GM12874 (cell line): ENCODE results near the gene RBMS1.

Experiments used
- CTCF ChIP-seq: IDR thresholded peaks from 2 replicates; pipeline ENCODE4 v1.5.1; 2011; ENCODE audit warnings: low read depth, mild to moderate bottlenecking, control low read depth, low read length, moderate library complexity; ENCODE audit not compliant: insufficient read depth

Gene RBMS1

DNA sequence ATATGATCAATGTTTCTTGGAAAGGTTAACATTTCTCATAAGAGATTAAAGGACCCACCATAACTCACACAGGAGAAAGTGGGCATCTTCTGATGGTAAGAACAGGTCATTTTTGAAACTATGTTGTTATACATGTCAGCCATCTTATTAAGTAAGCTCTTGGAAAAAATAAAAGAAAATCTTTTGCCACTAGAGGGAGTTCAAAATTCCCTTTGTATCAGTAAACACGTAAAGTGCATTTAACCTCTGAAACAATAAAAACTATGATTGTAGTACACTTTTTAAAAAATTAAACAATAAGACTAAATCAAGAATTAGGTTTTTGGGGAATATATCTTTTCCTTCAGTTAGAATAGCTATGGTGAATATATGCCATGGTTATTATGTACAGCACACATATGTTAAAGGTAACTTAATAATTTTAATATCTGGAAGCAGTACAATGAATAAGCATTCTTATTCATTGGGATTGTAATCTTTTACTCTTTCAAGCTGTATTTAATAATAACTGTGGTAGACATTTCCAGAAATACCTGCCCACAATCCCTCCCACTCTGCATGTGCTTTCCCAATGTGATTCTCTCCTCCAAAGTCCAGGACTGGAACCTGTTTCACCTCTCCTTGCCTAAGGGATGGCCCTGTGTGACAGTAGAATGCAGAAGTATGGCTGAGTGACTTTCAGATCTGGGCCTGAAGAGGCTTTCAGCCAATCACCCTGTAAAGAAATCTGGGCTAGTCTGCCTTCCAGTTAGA is 64.2 kb downstream of the RBMS1 start:
- peak; percentile 13; the same call in 1 of the 2 replicates for TF ChIP-seq CTCF

GRCh38 chr2:160428405-160428763 is 65.2 kb downstream of the RBMS1 start:
- no peak for TF ChIP-seq CTCF

GRCh38 chr2:160427629-160428404 is 65.8 kb downstream of the RBMS1 start:
- no peak for TF ChIP-seq CTCF

DNA sequence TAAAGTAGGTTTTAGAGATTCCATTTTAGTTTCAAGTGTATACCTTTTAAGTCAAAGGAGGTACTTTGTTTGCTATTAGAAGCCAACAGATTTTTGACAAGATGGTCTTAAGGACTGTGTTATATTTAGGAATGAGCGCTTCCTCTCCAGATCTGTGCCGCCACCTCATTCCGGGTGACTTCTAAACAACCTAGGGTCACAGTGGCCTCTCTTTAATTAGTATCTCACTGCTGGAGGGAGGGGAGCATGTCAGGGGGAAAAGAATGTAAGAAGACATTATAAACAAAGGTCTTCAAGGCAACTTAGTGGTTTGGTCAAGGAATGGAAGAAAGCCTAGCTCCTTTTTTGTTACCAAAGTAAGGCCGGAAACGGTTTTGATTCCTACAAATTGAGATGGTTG is 67.0 kb downstream of the RBMS1 start:
- TF ChIP-seq CTCF: no peak

DNA sequence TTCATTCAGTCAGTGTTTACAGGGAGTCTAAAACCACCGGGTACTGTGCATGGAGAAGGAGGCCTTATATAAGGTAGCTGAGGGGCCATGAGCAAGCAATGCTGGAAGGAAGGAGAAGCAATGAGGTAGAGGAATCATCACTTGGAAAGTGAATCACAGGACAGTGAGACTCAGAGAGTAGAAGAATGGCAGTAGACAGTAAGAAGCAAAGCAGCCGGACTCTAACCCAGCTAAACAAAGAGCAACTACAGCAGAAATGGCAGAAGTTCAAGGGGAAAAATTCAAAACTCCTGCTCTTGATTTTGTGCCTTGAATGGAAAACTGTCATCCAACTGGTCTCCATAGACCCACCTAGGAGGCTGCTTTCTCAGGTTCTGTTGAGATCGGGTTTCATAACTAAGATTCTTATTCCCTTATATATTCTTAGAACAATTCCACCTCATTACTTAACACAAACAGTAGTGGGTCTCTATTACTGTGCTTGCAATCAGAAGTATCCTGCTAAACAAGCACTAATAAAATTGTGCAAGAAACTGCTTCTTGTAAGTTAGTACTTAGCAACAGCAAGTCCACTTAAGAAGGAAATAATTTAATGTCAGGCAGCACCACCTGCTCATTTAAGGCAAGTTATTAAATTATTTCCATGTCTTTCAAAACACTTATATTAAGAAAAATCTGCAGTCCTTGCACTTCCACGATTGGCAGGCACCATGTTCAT is 68.0 kb downstream of the RBMS1 start:
- TF ChIP-seq CTCF: no peak

DNA sequence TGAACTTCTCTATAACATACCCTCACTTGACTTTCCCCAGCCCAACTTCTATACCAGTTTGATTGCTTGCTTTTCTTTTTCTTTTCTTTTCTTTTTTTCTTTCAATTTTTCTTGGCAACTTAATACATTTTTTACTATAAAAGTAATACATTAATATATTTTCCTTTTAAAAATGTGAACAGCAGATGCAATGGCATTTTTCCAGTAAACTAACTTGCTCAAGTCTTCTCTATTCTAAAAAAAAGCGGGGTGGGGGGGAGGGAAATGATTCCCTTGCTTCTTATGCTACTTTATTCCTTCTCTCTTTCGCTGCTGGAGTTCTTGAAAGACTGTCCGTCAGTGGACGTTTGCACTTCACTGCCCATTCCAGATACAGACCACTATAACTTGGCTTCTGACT is 70.5 kb downstream of the RBMS1 start:
- no peak for TF ChIP-seq CTCF

- TF ChIP-seq CTCF: no peak
Measured at GRCh38 chr2:160420711-160421110, 72.9 kb downstream of the RBMS1 start.
